CD4-positive, alpha-beta memory T cell (primary cell): ENCODE measurements around the gene TRAPPC6A. TPM values are rescaled to one million over a fixed set of nuclear protein-coding genes. Genes with fewer than 3 reads are reported as not detected.

ENCODE experiments used
- CTCF ChIA-PET: fragments of 350-600 bp; sonication (Branson Sonifier 250); formaldehyde crosslinking; loops from one replicate; lab custom pipeline; 2021; ENCODE audit warnings: inconsistent platforms; ENCODE audit not compliant: partially characterized antibody; lab: Charles Lee
- POLR2A ChIA-PET: fragments of 350-600 bp; sonication (Branson Sonifier 250); formaldehyde crosslinking; loops from one replicate; lab custom pipeline; 2021; ENCODE audit not compliant: partially characterized antibody; lab: Charles Lee
- DNase-seq, 5 donors: peaks; one replicate each; pipeline versions ENCODE4 v3.0.0 to v3.0.0-alpha.2; 2020 to 2022; ENCODE audit warnings: mixed read lengths in 1 of 5
- H3K27ac ChIP-seq: one replicate; pipeline ENCODE4 v1.7.0; 2013; ENCODE audit warnings: low read depth, low read length
- H3K27me3 ChIP-seq: 2 replicates; pipeline ENCODE4 v1.7.0; 2013; ENCODE audit warnings: mild to moderate bottlenecking, low read length, moderate library complexity; ENCODE audit not compliant: insufficient read depth
- H3K36me3 ChIP-seq: 2 replicates; pipeline ENCODE4 v1.7.0; 2013; ENCODE audit warnings: mild to moderate bottlenecking, low read length, moderate library complexity; ENCODE audit not compliant: insufficient read depth
- H3K4me1 ChIP-seq: 2 replicates; pipeline ENCODE4 v1.7.0; 2013; ENCODE audit warnings: mild to moderate bottlenecking, low read length, moderate library complexity; ENCODE audit not compliant: insufficient read depth
- H3K4me3 ChIP-seq, 2 donors: one replicate each; pipeline ENCODE4 v1.7.0; 2013; ENCODE audit warnings: low read length in 2 of 2, mild to moderate bottlenecking in 1 of 2
- H3K9me3 ChIP-seq, 2 donors: one replicate each; pipeline ENCODE4 v1.7.0; 2013; ENCODE audit warnings: low read length in 2 of 2, control low read depth in 1 of 2; ENCODE audit not compliant: control insufficient read depth in 1 of 2
- H3K27ac Mint-ChIP-seq, 7 donors: one replicate each; pipeline ENCODE4 v1.8.0; 2020 to 2021; ENCODE audit warnings: mixed read lengths in 7 of 7, mild to moderate bottlenecking in 6 of 7, inconsistent platforms in 3 of 7, moderate library complexity in 3 of 7
- H3K27me3 Mint-ChIP-seq, 2 donors: one replicate each; pipeline ENCODE4 v1.8.0; 2020 to 2021; ENCODE audit warnings: mixed read lengths in 2 of 2
- H3K36me3 Mint-ChIP-seq, 2 donors: one replicate each; pipeline ENCODE4 v1.8.0; 2020 to 2021; ENCODE audit warnings: mixed read lengths in 2 of 2, inconsistent platforms in 1 of 2, mild to moderate bottlenecking in 1 of 2
- H3K4me1 Mint-ChIP-seq, 4 donors: one replicate each; pipeline ENCODE4 v1.8.0; 2020 to 2021; ENCODE audit warnings: mixed read lengths in 4 of 4, mild to moderate bottlenecking in 1 of 4
- H3K4me3 Mint-ChIP-seq, 8 donors: one replicate each; pipeline ENCODE4 v1.8.0; 2020 to 2021; ENCODE audit warnings: mixed read lengths in 8 of 8, mild to moderate bottlenecking in 7 of 8, moderate library complexity in 6 of 8, inconsistent platforms in 3 of 8
- H3K9me3 Mint-ChIP-seq, 8 donors: one replicate each; pipeline ENCODE4 v1.8.0; 2020 to 2021; ENCODE audit warnings: mixed read lengths in 8 of 8, mild to moderate bottlenecking in 5 of 8, inconsistent platforms in 3 of 8, moderate library complexity in 1 of 8
- intact Hi-C: fragments of 100-400 bp; cut with micrococcal nuclease; formaldehyde crosslinking; loops from one replicate; pipeline ENCODE4 v1.15.1; 2023
- polyA plus RNA-seq, 2 donors: library from polyadenylated mRNA; unstranded; fragments of 300-500 nt; fragmentation: Illumina TruSeq; gene quantifications; one replicate each; pipeline ENCODE4 v1.2.3, GENCODE V29; 2021
- total RNA-seq, 2 experiments: library from RNA; stranded (reverse); gene quantifications; one replicate each; pipeline ENCODE4 v1.2.3, GENCODE V29; 2021

Gene TRAPPC6A
- total and polyA plus RNA-seq, 4 experiments from 2014 or later, result 49.1 to 246 (median 106) TPM

DNA sequence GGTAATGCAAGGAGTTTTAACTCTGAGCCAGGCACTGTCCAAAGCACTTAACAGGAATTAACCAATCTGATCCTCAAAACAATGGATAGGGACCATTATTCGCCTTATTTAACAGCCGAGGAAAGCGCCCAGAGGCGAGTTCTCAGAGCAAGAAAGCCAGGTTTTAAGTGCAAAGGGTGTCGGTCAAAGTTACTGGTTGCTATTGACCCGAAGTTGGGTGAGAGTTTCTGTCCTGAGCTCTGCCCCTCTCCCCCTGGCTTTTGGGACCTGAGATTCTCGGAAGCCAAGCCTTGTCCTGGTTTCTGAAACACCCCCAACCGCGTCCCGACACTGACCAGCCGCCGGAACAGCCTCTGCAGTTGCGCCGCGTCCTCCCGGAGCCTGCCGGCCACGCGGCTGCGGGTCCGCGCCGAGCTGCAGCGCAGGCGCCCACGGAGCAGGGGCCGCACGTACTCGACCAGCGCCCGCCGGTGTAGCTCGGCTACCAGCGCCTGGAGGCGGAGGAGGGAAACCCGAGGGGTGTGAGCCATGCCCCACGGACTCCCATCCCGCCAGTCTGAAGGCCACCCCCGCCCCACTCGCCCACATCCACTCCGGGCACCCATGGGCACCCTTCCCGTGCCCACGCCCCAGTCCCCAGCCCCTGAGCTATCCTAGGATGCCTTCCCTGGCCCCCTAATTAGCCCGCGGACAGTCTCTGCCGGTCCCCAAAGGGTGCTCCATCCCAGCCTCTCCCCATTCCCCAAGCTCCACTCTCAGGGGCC, 39.3 kb upstream of the TRAPPC6A start:
- H3K27ac Mint-ChIP-seq, result no peak overlapping the region
- Histone ChIP-seq H3K27me3 (no peaks in the 10 kb centered on the region), H3K4me1 (no peaks in the 10 kb centered on the region), H3K9me3 (no peaks in the 10 kb centered on the region), H3K36me3 (no peaks in the 10 kb centered on the region), H3K27ac (no peak overlapping the region), H3K4me3 (no peak overlapping the region)
- H3K4me1 Mint-ChIP-seq, result peaks cover 0 to 8% (median 2%) of the 10 kb centered on the region in 4 donors
- no peak overlapping the region for H3K4me3 Mint-ChIP-seq
- H3K27me3 Mint-ChIP-seq, result peaks cover 33 to 39% of the 10 kb centered on the region in 2 donors
- no peak for DNase-seq
- intact Hi-C loops, result no loop called here
- ChIA-PET POLR2A (no interaction called here), CTCF (no interaction called here)
- no peaks in the 10 kb centered on the region for H3K9me3 Mint-ChIP-seq
- no peaks in the 10 kb centered on the region for H3K36me3 Mint-ChIP-seq

DNA sequence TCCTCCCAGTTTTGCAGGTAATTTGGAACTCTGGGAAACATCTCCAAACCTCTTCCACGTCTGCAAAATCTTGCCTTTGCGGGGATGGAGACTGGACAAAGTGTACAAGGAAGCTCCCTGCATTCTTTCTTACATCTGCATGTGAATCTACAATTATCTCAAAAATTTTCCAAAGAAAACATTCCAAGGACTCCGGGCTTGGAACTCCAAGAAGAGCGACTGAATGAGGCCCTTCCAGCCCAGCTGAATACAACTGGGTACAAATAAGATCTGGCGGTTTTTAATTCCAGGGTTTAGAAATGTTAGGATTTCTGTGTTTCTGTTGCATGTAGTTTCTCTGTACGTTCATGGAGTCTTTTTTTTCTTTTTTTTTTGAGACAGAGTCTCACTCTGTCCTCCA, 38.6 kb upstream of the TRAPPC6A start:
- no peaks in the 10 kb centered on the region for H3K4me1 ChIP-seq
- no peak overlapping the region for H3K4me3 Mint-ChIP-seq
- no peak for DNase-seq
- no peak overlapping the region for H3K27ac ChIP-seq
- no peaks in the 10 kb centered on the region for H3K36me3 Mint-ChIP-seq
- H3K9me3 ChIP-seq, result no peaks in the 10 kb centered on the region
- CTCF ChIA-PET, result no interaction called here
- H3K9me3 Mint-ChIP-seq, result no peaks in the 10 kb centered on the region
- H3K4me1 Mint-ChIP-seq, result peaks cover 0 to 8% (median 2%) of the 10 kb centered on the region in 4 donors
- peaks cover 28 to 35% of the 10 kb centered on the region in 2 donors for H3K27me3 Mint-ChIP-seq
- POLR2A ChIA-PET, result no interaction called here
- intact Hi-C loops, result no loop called here
- no peaks in the 10 kb centered on the region for H3K36me3 ChIP-seq
- H3K4me3 ChIP-seq, result no peak overlapping the region
- H3K27me3 ChIP-seq, result no peaks in the 10 kb centered on the region
- no peak overlapping the region for H3K27ac Mint-ChIP-seq

DNA sequence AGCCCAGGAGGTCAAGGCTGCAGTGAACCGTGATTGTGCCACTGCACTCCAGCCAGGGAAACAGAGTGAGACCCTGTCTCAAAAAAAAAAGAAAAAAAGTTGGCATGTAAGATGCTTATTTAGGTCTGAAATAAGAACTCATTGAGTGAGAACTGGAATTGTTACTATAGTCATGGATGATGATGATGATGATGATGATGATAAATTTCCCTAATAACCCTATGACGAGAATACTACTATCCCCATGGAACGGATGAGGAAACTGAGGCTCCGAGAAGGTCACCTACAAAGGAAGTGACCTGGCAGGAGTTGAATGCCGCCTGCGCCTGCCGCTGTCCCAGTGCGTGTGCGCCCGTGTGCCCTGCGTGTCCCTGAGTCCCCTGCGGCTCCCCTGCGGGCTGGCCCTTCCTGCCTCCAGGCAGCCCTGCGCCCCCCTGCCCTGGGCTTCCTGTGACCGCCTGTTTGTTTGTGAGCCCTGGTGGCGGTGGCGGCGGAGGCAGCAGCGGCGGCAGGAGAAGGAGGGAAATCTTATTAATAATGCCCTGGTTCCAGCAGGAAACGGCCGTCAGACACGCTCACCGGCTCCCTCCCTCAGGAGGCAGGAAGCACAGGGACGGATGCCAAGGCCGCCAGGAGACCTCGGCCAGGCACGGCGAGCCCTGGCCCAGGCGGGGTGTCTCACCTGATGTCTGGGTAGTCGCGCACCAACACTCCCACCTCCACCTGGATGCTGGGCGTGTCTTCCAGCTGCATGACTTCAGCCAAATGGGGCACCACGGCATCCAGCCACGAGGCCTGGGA, 37.6 kb upstream of the TRAPPC6A start:
- CTCF ChIA-PET, result no interaction called here
- Histone ChIP-seq H3K4me3 (no peak overlapping the region), H3K27me3 (no peaks in the 10 kb centered on the region), H3K27ac (no peak overlapping the region), H3K36me3 (no peaks in the 10 kb centered on the region), H3K4me1 (no peaks in the 10 kb centered on the region), H3K9me3 (no peaks in the 10 kb centered on the region)
- peaks cover 0 to 8% (median 2%) of the 10 kb centered on the region in 4 donors for H3K4me1 Mint-ChIP-seq
- no peaks in the 10 kb centered on the region for H3K36me3 Mint-ChIP-seq
- peaks cover 25 to 37% of the 10 kb centered on the region in 2 donors for H3K27me3 Mint-ChIP-seq
- H3K9me3 Mint-ChIP-seq, result no peaks in the 10 kb centered on the region
- intact Hi-C loops, result no loop called here
- no peak for DNase-seq
- POLR2A ChIA-PET, result no interaction called here
- H3K4me3 Mint-ChIP-seq, result peak overlapping the region in 1 of 8 donors; percentile 34
- no peak overlapping the region for H3K27ac Mint-ChIP-seq

DNA sequence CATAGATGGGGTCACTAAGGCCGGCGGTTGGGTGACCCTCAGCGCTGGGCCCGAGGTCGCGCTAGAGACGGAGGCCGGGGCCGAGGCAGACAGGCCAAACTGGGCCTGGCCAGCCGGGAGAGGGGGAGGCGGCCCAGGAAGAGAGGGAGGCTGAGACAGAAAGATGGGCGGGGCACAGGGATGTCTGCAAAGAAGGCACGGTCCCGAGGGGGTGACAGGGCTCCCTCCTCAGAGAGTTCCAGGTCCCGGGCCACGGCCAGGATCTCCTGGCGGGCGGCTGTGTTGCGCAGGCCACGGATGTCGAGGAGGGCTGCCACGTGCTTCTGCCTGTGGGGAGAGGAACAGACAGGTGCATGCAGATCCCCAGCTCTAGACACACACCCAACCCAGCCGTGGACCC, 35.0 kb upstream of the TRAPPC6A start:
- Mint-ChIP-seq H3K36me3 (no peaks in the 10 kb centered on the region), H3K27ac (no peak overlapping the region), H3K4me3 (no peak overlapping the region), H3K27me3 (peaks cover 9 to 24% of the 10 kb centered on the region in 2 donors), H3K4me1 (peaks cover 0 to 8% (median 4%) of the 10 kb centered on the region in 4 donors), H3K9me3 (no peaks in the 10 kb centered on the region)
- Histone ChIP-seq H3K4me1 (no peaks in the 10 kb centered on the region), H3K27me3 (no peaks in the 10 kb centered on the region), H3K36me3 (no peaks in the 10 kb centered on the region), H3K27ac (no peak overlapping the region), H3K9me3 (no peaks in the 10 kb centered on the region), H3K4me3 (no peak overlapping the region)
- no peak for DNase-seq
- ChIA-PET CTCF (no interaction called here), POLR2A (no interaction called here)
- intact Hi-C loops, result no loop called here

DNA sequence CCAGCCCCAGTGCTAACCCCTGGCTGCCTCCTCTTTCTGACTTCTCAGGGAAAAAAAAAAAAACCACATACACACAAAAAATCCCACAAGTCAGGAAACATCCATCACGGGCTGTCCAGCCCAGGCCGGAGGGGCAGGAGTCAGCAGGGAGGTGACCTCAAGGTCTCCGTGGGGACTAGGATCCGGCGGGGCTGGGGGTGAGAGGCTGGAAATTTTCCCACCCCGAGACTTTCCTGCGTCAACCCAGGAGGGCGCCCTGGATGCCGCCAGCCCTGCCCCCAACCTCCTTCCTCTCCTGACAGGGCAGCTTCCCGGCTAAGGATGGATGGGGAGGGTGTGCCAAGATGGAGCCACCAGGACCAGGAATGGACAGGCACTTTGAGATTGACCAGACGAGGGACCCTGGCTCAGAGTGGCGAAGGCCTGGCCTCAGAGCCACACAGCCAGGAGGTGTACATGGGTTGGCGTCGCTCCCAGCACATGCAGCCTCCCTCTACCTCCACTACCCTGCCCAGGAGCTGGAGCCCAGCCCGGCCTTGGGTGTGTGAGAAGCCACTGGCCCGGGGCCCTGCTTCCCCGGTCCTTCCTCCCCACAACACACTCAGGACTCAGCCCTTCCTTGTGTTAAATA, 33.8 kb upstream of the TRAPPC6A start:
- ChIA-PET CTCF (interaction anchor here (0.7 kb wide), 1 partner anchor 1447 kb away, joined by 5 read pairs; no protein-coding TSS in a partner anchor), POLR2A (no interaction called here)
- Mint-ChIP-seq H3K9me3 (no peaks in the 10 kb centered on the region), H3K4me3 (no peak overlapping the region), H3K27ac (no peak overlapping the region), H3K27me3 (peaks cover 9 to 19% of the 10 kb centered on the region in 2 donors), H3K4me1 (peaks cover 0 to 8% (median 4%) of the 10 kb centered on the region in 4 donors), H3K36me3 (no peaks in the 10 kb centered on the region)
- intact Hi-C loops, result no loop called here
- no peaks in the 10 kb centered on the region for H3K4me1 ChIP-seq
- no peaks in the 10 kb centered on the region for H3K36me3 ChIP-seq
- no peaks in the 10 kb centered on the region for H3K27me3 ChIP-seq
- DNase-seq, result no peak
- H3K27ac ChIP-seq, result no peak overlapping the region
- no peak overlapping the region for H3K4me3 ChIP-seq
- H3K9me3 ChIP-seq, result no peaks in the 10 kb centered on the region

DNA sequence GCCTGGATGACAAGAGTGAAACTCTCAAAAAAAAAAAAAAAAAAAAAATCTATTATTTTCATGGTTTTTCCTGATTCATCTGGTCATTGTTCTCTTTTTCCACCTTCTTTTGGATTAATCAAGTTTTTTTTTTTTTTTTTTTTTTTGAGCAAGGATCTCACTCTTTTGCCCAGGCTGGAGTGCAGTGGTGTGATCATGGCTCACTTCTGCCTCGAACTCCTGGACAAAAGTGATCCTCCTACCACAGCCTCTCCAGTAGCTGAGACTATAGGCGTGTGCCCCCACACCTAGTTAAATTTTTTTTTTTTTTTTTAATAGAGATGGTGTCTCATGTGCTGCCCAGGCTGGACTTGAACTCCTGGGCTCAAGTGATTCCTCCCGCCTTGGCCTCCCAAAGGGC, 28.3 kb upstream of the TRAPPC6A start:
- Mint-ChIP-seq H3K4me1 (peaks cover 0 to 3% (median under 1%) of the 10 kb centered on the region in 4 donors), H3K9me3 (no peaks in the 10 kb centered on the region), H3K27me3 (no peaks in the 10 kb centered on the region), H3K27ac (no peak overlapping the region), H3K36me3 (peaks cover 0 to 3% of the 10 kb centered on the region in 2 donors), H3K4me3 (no peak overlapping the region)
- no peaks in the 10 kb centered on the region for H3K27me3 ChIP-seq
- no peak overlapping the region for H3K4me3 ChIP-seq
- POLR2A ChIA-PET, result no interaction called here
- no peak for DNase-seq
- no peaks in the 10 kb centered on the region for H3K4me1 ChIP-seq
- CTCF ChIA-PET, result interaction anchor here (0.8 kb wide), 1 partner anchor 20 kb away, joined by 3 read pairs; no protein-coding TSS in a partner anchor
- H3K36me3 ChIP-seq, result no peaks in the 10 kb centered on the region
- H3K9me3 ChIP-seq, result no peaks in the 10 kb centered on the region
- H3K27ac ChIP-seq, result no peak overlapping the region
- intact Hi-C loops, result no loop called here

DNA sequence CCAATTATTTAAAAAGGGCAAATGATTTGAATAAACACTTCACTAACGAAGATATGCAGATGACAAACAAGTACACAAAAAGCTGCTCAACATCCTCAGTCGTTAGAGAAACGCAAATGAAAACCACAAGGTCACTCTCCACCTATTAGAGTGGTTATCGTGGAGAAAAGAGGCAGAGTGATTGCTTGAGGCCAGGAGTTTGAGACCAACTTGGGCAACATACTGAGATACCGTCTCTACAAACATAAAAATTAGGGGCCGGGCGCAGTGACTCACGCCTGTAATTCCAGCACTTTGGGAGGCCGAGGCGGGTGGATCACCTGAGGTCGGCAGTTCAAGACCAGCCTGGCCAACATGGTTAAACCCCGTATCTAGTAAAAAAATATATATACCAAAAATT, 27.8 kb upstream of the TRAPPC6A start:
- Histone ChIP-seq H3K4me3 (no peak overlapping the region), H3K9me3 (no peaks in the 10 kb centered on the region), H3K36me3 (no peaks in the 10 kb centered on the region), H3K27me3 (no peaks in the 10 kb centered on the region), H3K27ac (no peak overlapping the region), H3K4me1 (no peaks in the 10 kb centered on the region)
- Mint-ChIP-seq H3K36me3 (peaks cover 0 to 3% of the 10 kb centered on the region in 2 donors), H3K4me3 (no peak overlapping the region), H3K4me1 (peaks cover 0 to 3% (median under 1%) of the 10 kb centered on the region in 4 donors), H3K27me3 (no peaks in the 10 kb centered on the region), H3K27ac (no peak overlapping the region), H3K9me3 (peaks cover 0 to 2% (median 0%) of the 10 kb centered on the region in 8 donors)
- no peak for DNase-seq
- ChIA-PET CTCF (no interaction called here), POLR2A (no interaction called here)
- intact Hi-C loops, result no loop called here
